GM13977 (cell line): ENCODE data around the gene GUK1.
A peak's percentile ranks its signal among the peaks of the same experiment; 100 is the strongest.

ENCODE experiments used
- DNase-seq: peaks from one replicate; pipeline ENCODE4 v3.0.0; 2012; ENCODE audit warnings: low spot score
- CTCF ChIP-seq: IDR thresholded peaks from 2 replicates; pipeline ENCODE4 v1.5.1; 2012; ENCODE audit warnings: mild to moderate bottlenecking, control low read depth; ENCODE audit not compliant: insufficient read depth; ENCODE audit errors: extremely low read depth, missing control alignments
- in situ Hi-C: fragments of 300-500 bp; cut with MboI; formaldehyde crosslinking; loops from one replicate; pipeline ENCODE4 v1.12.0; 2022; ENCODE audit warnings: low sequenced_read_pairs, low pct_unique_long_range_greater_than_20kb, mixed read lengths, inconsistent platforms; ENCODE audit not compliant: unreplicated experiment

Gene GUK1

GRCh38 chr1:228125185-228125584 lies 14.9 kb upstream of the GUK1 start:
- no peak for TF ChIP-seq CTCF
- in situ Hi-C loops = no loop called here
- DNase-seq = no peak

- no peak for TF ChIP-seq CTCF
- in situ Hi-C loops = no loop called here
- DNase-seq = no peak
Measured at GRCh38 chr1:228131766-228132165, 8.3 kb upstream of the GUK1 start.

GRCh38 chr1:228134591-228134990 lies 5.5 kb upstream of the GUK1 start:
- DNase-seq = no peak
- in situ Hi-C loops = no loop called here
- TF ChIP-seq CTCF = no peak

- in situ Hi-C loops = no loop called here
- TF ChIP-seq CTCF = no peak
- DNase-seq = no peak
Measured at GRCh38 chr1:228136901-228137300, 3.2 kb upstream of the GUK1 start.

- TF ChIP-seq CTCF = no peak
- in situ Hi-C loops = no loop called here
- DNase-seq = no peak
Measured at GRCh38 chr1:228139406-228139930, 611 bp upstream of the GUK1 start.

- TF ChIP-seq CTCF = no peak
- in situ Hi-C loops = no loop called here
- peak; percentile 36 for DNase-seq
Measured at GRCh38 chr1:228140724-228141225, 696 bp downstream of the GUK1 start.
